Measurements from ENCODE around the gene DHX16. TPM values are rescaled to one million over a fixed set of nuclear protein-coding genes. Genes with fewer than 3 reads are reported as not detected.

Gene DHX16
- total and polyA plus RNA-seq, 2 of the 8 experiments (the other 6 are each of a cell fraction or from before 2014, with no cell fraction given): 27.4 to 44.4 TPM

- no peak overlapping the region for H2BK15ac ChIP-seq (ENCODE audit: low read length)
- TF ChIP-seq CTCF (IDR thresholded peaks at IDR 0.05; ENCODE audit: control extremely low read depth in 1 of 3, insufficient read depth in 1 of 3, low read depth in 1 of 3, low read length in 3 of 3): no peak
- no peak for TF ChIP-seq USF2 (IDR thresholded peaks at IDR 0.05; ENCODE audit: low read length)
- no peak for TF ChIP-seq CEBPB (IDR thresholded peaks at IDR 0.05; ENCODE audit: low read depth, low read length)
- TF ChIP-seq GABPA (IDR thresholded peaks at IDR 0.05; ENCODE audit: borderline replicate concordance, insufficient read depth, low read length): no peak
- TF ChIP-seq MAFK (IDR thresholded peaks at IDR 0.05; ENCODE audit: low read depth, low read length): no peak
- TF ChIP-seq RBBP5 (IDR thresholded peaks at IDR 0.05; ENCODE audit: borderline replicate concordance, low read depth, low read length): no peak
- TF ChIP-seq HDAC6 (IDR thresholded peaks at IDR 0.05; ENCODE audit: low read depth, low read length): no peak
- no peak for TF ChIP-seq TBP (IDR thresholded peaks at IDR 0.05; ENCODE audit: low read depth, low read length)
- no peak for TF ChIP-seq SUZ12 (IDR thresholded peaks at IDR 0.05; ENCODE audit: low read length)
- no peak for TF ChIP-seq TAF1 (IDR thresholded peaks at IDR 0.05; ENCODE audit: low read depth, low read length)
- no peak for TF ChIP-seq TEAD4 (IDR thresholded peaks at IDR 0.05; ENCODE audit: low read depth, low read length)
Measured at GRCh38 chr6:30603961-30604360, 68.8 kb downstream of the DHX16 start.

More at GRCh38 chr6:30603961-30604360, 68.8 kb downstream of the DHX16 start:
- FAIRE-seq (no peak), DNase-seq (ENCODE audit: low read depth in 1 of 2, low spot score in 2 of 2) (no peak)
- no peaks in the 10 kb centered on the region for H3K27me3 ChIP-seq (replicated peaks in 1 of 4; ENCODE audit: control insufficient read depth in 3 of 4, extremely low read depth in 1 of 4, insufficient read depth in 3 of 4, low read length in 3 of 4)
- H4K20me1 ChIP-seq (replicated peaks in 1 of 2; ENCODE audit: control insufficient read depth in 1 of 2, insufficient read depth in 2 of 2, low read length in 2 of 2): peaks cover 11 to 40% of the 10 kb centered on the region in 2 experiments
- H3K4me3 ChIP-seq (ENCODE audit: extremely low read depth in 1 of 4, insufficient read depth in 2 of 4, low read depth in 3 of 4, low read length in 4 of 4): no peak overlapping the region
- H4K5ac ChIP-seq (ENCODE audit: insufficient read length, low read depth, low read length): no peak overlapping the region
- no peaks in the 10 kb centered on the region for H3K9me3 ChIP-seq (ENCODE audit: insufficient read depth in 2 of 2, low read depth in 1 of 2, low read length in 1 of 2)
- H3K79me1 ChIP-seq (ENCODE audit: low read depth, low read length): no peaks in the 10 kb centered on the region; the same call in none of the 2 replicates
- H3K23me2 ChIP-seq (ENCODE audit: low read depth, low read length): no peaks in the 10 kb centered on the region; the same call in 1 of the 2 replicates
- H3K27ac ChIP-seq (ENCODE audit: low read depth, low read length): no peak overlapping the region
- no peak overlapping the region for H3K4ac ChIP-seq (replicated peaks; ENCODE audit: insufficient read length, low read depth, low read length)
- peaks cover 64 to 87% (median 78%) of the 10 kb centered on the region in 4 experiments for H3K36me3 ChIP-seq (ENCODE audit: control insufficient read depth in 2 of 4, insufficient read depth in 4 of 4, low read length in 3 of 4)
- H2AFZ ChIP-seq (ENCODE audit: low read length): no peak overlapping the region
- 95% methylated on average over 13 of the region's 13 CpGs; no CpG with 5 or more reads in 1 of the 2 experiments for WGBS, 2 experiments (ENCODE audit: extremely low coverage in 1 of 2, insufficient coverage in 1 of 2, insufficient read length in 1 of 2, insufficient replicate concordance in 2 of 2, low coverage in 1 of 2, low lambda C conversion rate in 2 of 2, missing lambda C conversion rate in 1 of 2)
- no peaks in the 10 kb centered on the region for H3K79me2 ChIP-seq (ENCODE audit: control insufficient read depth in 1 of 2, insufficient read depth in 2 of 2, low read length in 2 of 2)
- no peak overlapping the region for H2BK5ac ChIP-seq (ENCODE audit: low read depth, low read length)
- H3K14ac ChIP-seq (ENCODE audit: insufficient read length): no peak overlapping the region
- no peak overlapping the region for H3K18ac ChIP-seq (ENCODE audit: extremely low read depth, low read length)
- no peak overlapping the region for H3K9ac ChIP-seq (replicated peaks in 1 of 4; ENCODE audit: extremely low read depth in 1 of 4, low read depth in 3 of 4, low read length in 3 of 4)
- ChIA-PET CTCF (ENCODE audit: partially characterized antibody) (interaction anchor here (2.2 kb wide), 1 partner anchor 28 kb away, joined by 5 read pairs; no protein-coding TSS in a partner anchor), POLR2A (ENCODE audit: partially characterized antibody) (interaction anchor here (0.6 to 21.6 kb wide), 11 partner anchors 10 to 129 kb away, joined by 3 to 712 read pairs (median 5); partner anchors contain the start of genes DHX16, MRPS18B and PPP1R10)
- no peak overlapping the region for H3K23ac ChIP-seq (ENCODE audit: insufficient read length)
- no peak overlapping the region for H4K91ac ChIP-seq (replicated peaks; ENCODE audit: insufficient read length, low read length)
- no peak overlapping the region for H3K56ac ChIP-seq (replicated peaks; ENCODE audit: insufficient read length, low read depth, low read length)
- no peak overlapping the region for H2BK20ac ChIP-seq (ENCODE audit: low read length)
- no peak overlapping the region for H4K8ac ChIP-seq (ENCODE audit: extremely low read depth, insufficient read depth, low read length)
- no peak overlapping the region for H2BK12ac ChIP-seq (ENCODE audit: low read depth, low read length)
- no peak overlapping the region for H3K4me2 ChIP-seq (ENCODE audit: insufficient read depth in 1 of 2, low read depth in 2 of 2, low read length in 2 of 2)
- H2BK120ac ChIP-seq (replicated peaks; ENCODE audit: low read depth, low read length): no peak overlapping the region
- H3K4me1 ChIP-seq (replicated peaks in 1 of 4; ENCODE audit: control insufficient read depth in 3 of 4, insufficient read depth in 4 of 4, low read length in 3 of 4): no peaks in the 10 kb centered on the region
- H2AK5ac ChIP-seq (ENCODE audit: low read depth, low read length): no peak overlapping the region

Data from H1 (cell line).